CD1c-positive myeloid dendritic cell (primary cell): ENCODE results near the gene PIAS1.
"Not testable (repeated sequence)": the region's sequence is repeated elsewhere in the genome, so short reads cannot be mapped to it uniquely, and the experiment has no call there.

Experiments
- DNase-seq: peaks from one replicate; pipeline ENCODE4 v3.0.0-alpha.2; 2016; ENCODE audit errors: extremely low spot score

The PIAS1 gene

GRCh38 chr15:68234520-68234919 is 180.4 kb downstream of the PIAS1 start:
- DNase-seq = not testable (repeated sequence)

- no peak for DNase-seq
Observed at GRCh38 chr15:68235022-68235421, 180.9 kb downstream of the PIAS1 start.

- DNase-seq = no peak
Observed at GRCh38 chr15:68239025-68239424, 184.9 kb downstream of the PIAS1 start.

DNA sequence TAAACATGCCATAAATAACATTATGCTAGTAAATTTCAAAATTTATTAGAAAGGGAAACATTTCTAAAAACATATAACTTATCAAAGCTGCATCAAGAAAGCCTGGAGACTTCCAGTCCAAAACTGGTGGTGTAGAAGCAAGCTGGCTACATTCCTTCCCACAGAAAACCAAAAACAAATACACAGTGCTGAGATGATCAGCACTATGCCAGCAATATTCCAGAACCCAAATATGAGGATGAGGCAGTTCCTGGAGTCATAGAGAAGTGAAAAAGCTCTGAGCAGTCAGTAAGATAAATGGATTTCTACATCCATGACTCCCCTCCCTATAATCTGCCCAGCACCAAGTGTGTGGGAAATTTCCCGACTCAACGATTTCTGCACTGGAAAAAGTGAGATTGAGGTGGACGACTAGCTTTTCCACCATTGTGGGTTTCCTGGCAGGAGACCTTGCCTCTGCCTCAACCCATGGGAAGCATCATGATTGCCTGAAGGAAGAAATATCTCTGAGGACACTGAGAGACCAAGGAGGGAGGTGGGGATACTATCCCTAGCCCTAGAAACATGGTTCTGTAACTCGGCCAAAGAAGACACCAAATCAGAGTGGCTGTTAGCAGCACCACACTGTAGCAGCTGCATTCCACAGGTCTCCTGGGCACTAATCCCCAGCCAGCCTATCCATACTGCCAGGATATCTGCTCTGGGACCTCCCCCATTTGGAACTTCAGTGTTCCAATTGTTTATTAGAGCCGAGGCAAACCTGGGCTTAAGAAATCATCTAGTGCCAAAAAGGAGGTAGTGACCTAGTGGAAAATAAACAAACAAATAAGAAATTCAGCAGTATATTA is 187.2 kb downstream of the PIAS1 start:
- no peak for DNase-seq
